NCI-H1436 treated with DMSO at 0.1 percent for 48 hours (cell line): ENCODE results near the gene LMF1.

Source experiments
- DNase-seq: peaks from one replicate; lab custom pipeline; 2025; lab: John Stamatoyannopoulos, UW

The LMF1 gene

GRCh38 chr16:813204-813915, 157.4 kb downstream of the LMF1 start:
- DNase-seq, result no peak

GRCh38 chr16:808085-808386, 162.7 kb downstream of the LMF1 start:
- no peak for DNase-seq

GRCh38 chr16:807347-808084, 163.3 kb downstream of the LMF1 start:
- peak; percentile 38 for DNase-seq

DNA sequence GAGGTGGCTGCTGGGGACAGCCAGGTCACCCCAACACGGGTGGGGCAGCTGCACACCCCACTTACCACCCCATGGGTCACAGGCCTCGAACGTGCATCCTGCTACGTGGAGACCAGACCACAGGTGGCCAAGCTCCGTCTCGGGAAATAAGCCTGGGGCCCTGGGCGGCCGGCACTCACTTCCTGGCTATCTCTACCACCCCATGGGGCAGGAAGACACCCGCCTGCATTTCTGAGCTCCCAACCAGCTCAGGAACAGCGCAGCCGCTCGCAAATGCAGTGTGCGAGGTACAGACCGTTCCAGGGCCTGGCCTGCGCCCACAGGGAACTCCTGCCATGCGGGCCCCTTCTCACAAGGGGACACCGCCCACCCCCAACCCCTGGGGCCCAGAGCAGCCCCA, 165.3 kb downstream of the LMF1 start:
- DNase-seq, result no peak

- DNase-seq, result no peak
These were observed 166.4 kb downstream of the LMF1 start for GRCh38 chr16:804193-805048.

DNA sequence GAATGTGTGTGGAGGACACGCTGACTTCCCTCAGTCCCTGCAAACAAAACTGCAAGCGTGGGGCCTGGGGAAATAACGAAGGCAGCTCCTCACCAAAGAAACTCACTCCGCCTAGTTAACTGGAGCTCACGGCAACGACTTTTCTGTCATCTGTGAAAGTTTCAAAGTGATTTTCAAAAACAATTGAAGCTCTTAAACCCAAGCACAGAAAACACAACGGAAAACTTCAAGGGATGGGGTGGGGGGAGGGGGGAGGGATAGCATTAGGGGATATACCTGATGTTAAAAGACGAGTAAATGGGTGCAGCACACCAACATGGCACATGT, 167.1 kb downstream of the LMF1 start:
- DNase-seq, result no peak
